ENCODE measurements around the gene ABLIM3. TPM values are rescaled to one million over a fixed set of nuclear protein-coding genes. Genes with fewer than 3 reads are reported as not detected.

The ABLIM3 gene
- total and polyA plus RNA-seq, 2 experiments from 2014 or later: 0.19 to 2.2 TPM

GRCh38 chr5:149093625-149094024, 47.7 kb upstream of the ABLIM3 start (continued):
- TF ChIP-seq ZNF114 (CRISPR knock-in tag; IDR thresholded peaks at IDR 0.05): no peak
- no peak for TF ChIP-seq REST (IDR thresholded peaks at IDR 0.05; ENCODE audit: unreplicated experiment)
- no peak for TF ChIP-seq CTCF (conservative IDR thresholded peaks at IDR 0.05; ENCODE audit: low read depth in 2 of 2)

- no peak overlapping the region for H3K27ac ChIP-seq (ENCODE audit: low read depth)
- no peaks in the 10 kb centered on the region for H3K27me3 ChIP-seq (ENCODE audit: insufficient read depth)
- Mint-ChIP-seq H3K4me1 (peaks cover 2% of the 10 kb centered on the region; the same call in 1 of the 3 replicates), H3K4me3 (no peak overlapping the region), H3K36me3 (ENCODE audit: low read depth) (no peaks in the 10 kb centered on the region; the same call in 1 of the 3 replicates), H3K27me3 (ENCODE audit: insufficient read depth, low read depth, poor library complexity) (no peaks in the 10 kb centered on the region), H3K9me3 (peaks cover 30% of the 10 kb centered on the region), H3K27ac (no peak overlapping the region)
- H3K79me2 ChIP-seq (replicated peaks; ENCODE audit: insufficient read depth): no peaks in the 10 kb centered on the region
- no peak for ATAC-seq
- H4K20me1 ChIP-seq (replicated peaks; ENCODE audit: insufficient read depth): no peaks in the 10 kb centered on the region
- no peak overlapping the region for H2AFZ ChIP-seq
- H3K4me2 ChIP-seq: no peak overlapping the region
- H3K36me3 ChIP-seq (ENCODE audit: insufficient read depth): no peaks in the 10 kb centered on the region
- DNase-seq (ENCODE audit: low spot score): no peak
- no peaks in the 10 kb centered on the region for H3F3A ChIP-seq (replicated peaks; ENCODE audit: low read depth)
- TF ChIP-seq JUNB (IDR thresholded peaks at IDR 0.05; ENCODE audit: unreplicated experiment): no peak
- no peak for TF ChIP-seq EZH2 (IDR thresholded peaks at IDR 0.05; ENCODE audit: low read depth, unreplicated experiment)
- no peak for TF ChIP-seq ZNF114 (CRISPR knock-in tag; IDR thresholded peaks at IDR 0.05)
- no peak for TF ChIP-seq EZH2phosphoT487 (IDR thresholded peaks at IDR 0.05; ENCODE audit: unreplicated experiment)
- TF ChIP-seq STAT1 (IDR thresholded peaks at IDR 0.05; ENCODE audit: unreplicated experiment): no peak
- TF ChIP-seq ZNF462 (CRISPR knock-in tag; IDR thresholded peaks at IDR 0.05): no peak
- no peak overlapping the region for H3K4me3 ChIP-seq
- H3K9me2 ChIP-seq (ENCODE audit: insufficient read depth): no peaks in the 10 kb centered on the region
- H3K4me1 ChIP-seq (ENCODE audit: insufficient read depth): no peaks in the 10 kb centered on the region
These were observed 46.3 kb upstream of the ABLIM3 start for GRCh38 chr5:149094996-149095395.

Measured in GM23338 (cell line).